GM21825 (cell line): ENCODE data around the gene GTF3C2.
"Not testable (repeated sequence)": the region's sequence is repeated elsewhere in the genome, so short reads cannot be mapped to it uniquely, and the experiment has no call there.

Experiments used
- ATAC-seq: cut with Tn5 transposase; IDR thresholded peaks from one replicate; pipeline ENCODE4 v1.9.1; 2021; ENCODE audit warnings: mild to moderate bottlenecking, moderate library complexity; ENCODE audit not compliant: unreplicated experiment

GTF3C2 gene

GRCh38 chr2:27375513-27376099 is 19.0 kb upstream of the GTF3C2 start:
- no peak for ATAC-seq

GRCh38 chr2:27373567-27373966 is 17.0 kb upstream of the GTF3C2 start:
- ATAC-seq, result no peak

DNA sequence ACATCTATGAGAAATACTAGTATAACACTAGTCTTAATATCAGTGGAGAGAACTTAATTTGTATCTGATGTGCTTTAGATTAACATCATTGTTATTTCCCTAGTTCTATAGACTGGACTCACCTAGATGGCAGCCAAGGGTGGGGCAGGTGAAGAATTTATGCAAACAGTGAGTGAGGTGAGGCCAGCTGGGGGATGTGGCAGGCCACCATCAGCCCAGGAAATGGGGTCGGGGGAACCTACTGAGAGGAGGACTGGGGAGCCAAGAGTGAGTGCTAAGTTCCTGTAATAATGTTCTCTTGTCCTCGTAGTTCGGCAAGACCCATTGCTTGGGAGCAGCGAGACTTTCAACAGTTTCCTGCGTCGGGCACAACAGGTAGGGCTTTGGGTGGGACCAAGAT is 16.4 kb upstream of the GTF3C2 start:
- ATAC-seq, result no peak

DNA sequence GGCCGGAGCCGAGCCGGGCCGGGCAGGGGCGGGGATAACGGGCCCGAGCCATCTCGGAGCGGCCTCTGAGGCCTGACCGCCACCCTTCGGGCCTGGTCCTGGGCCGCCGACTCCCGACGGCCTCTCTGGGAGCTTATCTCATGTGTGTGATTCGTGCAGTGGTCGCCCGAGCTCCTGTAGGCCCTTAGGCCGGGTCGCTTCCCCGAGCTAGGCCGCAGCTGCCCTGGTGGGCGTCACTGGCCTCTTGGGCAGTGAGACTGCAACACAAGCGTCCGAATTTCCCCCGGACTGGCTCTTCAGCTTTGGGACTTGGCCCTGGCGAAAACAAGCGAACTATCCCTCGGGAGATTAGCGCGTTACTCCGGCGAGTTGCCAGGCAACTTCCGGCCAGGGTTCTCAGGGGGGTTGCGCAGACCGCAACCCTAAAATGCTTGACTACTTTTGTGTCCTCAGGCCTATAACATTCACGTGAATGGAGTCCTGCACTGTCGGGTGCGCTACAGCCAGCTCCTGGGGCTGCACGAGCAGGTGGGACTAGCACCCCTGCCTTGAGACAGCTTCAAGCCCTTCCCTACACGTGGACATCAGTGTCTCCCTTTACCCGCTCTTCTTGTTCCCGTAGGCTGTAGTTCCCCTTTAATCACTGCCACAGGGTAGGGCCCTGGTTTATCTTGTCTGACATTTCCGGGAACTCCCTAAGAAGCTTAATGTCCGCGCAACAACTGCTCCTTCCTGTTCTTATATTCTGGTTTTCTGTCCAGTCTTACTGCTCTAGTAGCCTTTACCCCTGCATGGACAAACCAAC is 14.5 kb upstream of the GTF3C2 start:
- ATAC-seq, result peak; percentile 18

GRCh38 chr2:27370026-27370815 is 13.7 kb upstream of the GTF3C2 start, which contains the start of the genes EIF2B4 and SNX17:
EIF2B4 (minus strand) TSS chr2:27370338; CDS start chr2:27370314, 24 bp downstream.
SNX17 (plus strand) TSS chr2:27370616; CDS start chr2:27370744, 128 bp downstream.
- peak; percentile 91 for ATAC-seq

GRCh38 chr2:27369471-27370025 is 13.0 kb upstream of the GTF3C2 start:
- ATAC-seq, result peak; percentile 5

- ATAC-seq, result no peak
Measured at GRCh38 chr2:27363933-27364332, 7.4 kb upstream of the GTF3C2 start.

GRCh38 chr2:27362678-27363420 is 6.3 kb upstream of the GTF3C2 start:
- no peak for ATAC-seq

- ATAC-seq, result peak; percentile 31
Measured at GRCh38 chr2:27356056-27356381, 545 bp downstream of the GTF3C2 start.

DNA sequence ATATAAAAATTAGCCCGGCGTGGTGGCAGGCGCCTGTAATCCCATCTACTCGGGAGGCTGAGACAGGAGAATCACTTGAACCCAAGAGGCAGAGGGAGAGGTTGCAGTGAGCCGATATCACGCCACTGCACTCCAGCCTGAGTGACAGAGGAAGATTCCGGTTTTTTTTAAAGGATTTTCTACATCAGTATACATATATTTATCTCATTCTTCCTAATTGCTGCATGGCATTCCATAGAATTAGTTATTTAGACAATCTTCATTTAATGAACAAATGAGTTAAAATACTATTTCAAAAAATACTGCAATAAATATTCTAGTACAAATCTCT is 2.0 kb downstream of the GTF3C2 start:
- no peak for ATAC-seq

- ATAC-seq, result no peak
Measured at GRCh38 chr2:27353762-27354596, 2.6 kb downstream of the GTF3C2 start.

DNA sequence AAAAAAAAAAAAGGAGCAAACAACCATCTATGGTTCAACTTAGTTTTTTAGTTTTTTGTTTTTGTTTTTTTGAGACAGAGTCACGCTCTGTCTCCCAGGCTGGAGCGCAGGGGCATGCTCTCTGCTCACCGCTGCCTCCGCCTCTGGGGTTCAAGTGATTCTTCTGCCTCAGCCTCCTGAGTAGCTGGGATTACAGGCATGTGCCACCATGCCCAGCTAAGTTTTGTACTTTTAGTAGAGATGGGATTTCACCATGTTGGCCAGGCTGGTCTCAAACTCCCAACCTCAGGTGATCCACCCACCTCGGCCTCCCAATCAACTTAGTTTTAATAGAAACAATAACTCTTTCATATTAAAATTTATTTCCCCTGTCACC is 3.2 kb downstream of the GTF3C2 start:
- ATAC-seq, result not testable (repeated sequence)

DNA sequence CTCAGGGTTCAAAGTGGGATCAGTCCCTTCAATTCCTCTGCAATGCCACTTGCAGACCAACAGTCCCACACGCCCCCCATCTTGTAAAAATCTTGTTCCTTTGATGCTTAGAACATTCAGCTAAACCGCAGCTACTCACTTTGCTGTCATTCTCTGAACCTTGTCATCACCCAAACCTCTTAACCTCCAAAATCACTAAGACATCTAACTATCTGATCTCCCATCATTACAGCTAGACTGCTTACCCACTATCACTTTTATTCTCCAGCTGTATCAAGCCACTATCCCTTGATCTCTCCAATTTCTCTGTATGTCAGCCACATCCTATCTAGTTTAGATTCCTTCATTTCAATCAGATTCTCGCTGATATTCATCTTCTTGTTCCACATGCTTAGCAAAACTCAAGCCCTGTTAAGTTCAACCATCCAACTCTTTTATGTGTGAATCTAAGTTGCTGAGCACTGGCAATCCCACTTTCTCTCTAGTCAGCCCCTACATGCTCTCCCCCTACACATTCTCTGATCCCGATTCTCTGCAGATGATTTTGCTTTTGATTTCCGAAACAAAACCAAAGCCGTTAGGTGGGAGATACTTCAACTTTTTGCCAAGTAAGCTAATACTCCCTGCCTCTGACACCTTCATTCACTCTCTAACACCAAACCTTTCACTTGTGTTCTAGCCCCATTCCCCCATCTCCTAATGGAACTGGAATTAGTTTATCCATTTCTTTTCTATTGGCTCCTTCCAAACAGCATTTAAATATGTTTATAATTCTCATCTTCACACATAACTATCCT is 4.6 kb downstream of the GTF3C2 start:
- ATAC-seq, result no peak

- ATAC-seq, result no peak
Measured at GRCh38 chr2:27350106-27350693, 6.4 kb downstream of the GTF3C2 start.

- no peak for ATAC-seq
Measured at GRCh38 chr2:27347641-27348040, 8.9 kb downstream of the GTF3C2 start.

DNA sequence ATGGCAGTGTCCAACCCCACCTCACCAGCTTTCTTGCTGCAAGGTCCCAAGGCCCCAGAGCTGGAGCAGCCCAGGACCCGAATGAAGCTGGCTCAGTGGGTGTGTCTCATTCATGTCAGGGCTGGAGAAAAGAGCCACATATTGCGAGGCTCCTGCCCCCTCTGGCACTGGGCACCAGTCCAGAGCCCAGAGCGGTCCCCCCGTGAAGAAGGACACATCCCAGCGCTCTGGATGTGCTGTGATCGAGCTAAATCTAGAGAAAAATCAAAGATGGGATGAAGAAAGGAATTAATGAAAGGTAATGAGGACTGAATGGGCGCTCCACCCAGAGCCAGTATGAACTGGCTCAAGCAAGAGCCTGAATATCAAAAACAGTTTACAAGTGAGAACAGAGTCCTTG is 20.4 kb downstream of the GTF3C2 start:
- no peak for ATAC-seq

- ATAC-seq, result no peak
Measured at GRCh38 chr2:27335311-27335710, 21.3 kb downstream of the GTF3C2 start.

DNA sequence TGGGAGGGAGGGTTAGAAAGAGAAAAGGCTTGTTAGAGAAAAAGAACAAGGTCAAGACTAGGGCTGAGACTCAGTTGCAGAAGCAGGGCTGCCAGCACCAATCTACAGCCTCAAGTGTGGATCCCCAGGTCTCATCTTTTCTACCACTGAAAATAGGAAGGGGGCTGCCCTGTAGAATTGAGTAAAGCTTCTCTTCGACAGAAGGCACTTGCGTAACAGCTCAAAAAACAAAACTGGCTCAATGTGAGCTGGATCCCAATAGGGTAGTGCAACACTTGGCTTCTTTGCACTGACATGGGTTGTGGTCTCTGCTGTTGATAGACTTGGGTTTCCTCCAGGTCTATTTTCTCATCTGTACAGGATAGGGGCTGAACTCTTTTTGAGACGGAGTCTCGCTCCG is 31.8 kb downstream of the GTF3C2 start:
- ATAC-seq, result no peak
